Natural killer cell (primary cell): ENCODE results near the gene TBC1D4. TPM values are rescaled to one million over a fixed set of nuclear protein-coding genes. Genes with fewer than 3 reads are reported as not detected.

Source experiments
- ATAC-seq, 3 donors: fragments of 150-1000 bp in 2 of 3; fragments of 200-7000 bp in 1 of 3; cut with Tn5 transposase; 1 replicate in 1 of 3; 2 replicates in 2 of 3; pipeline ENCODE4 v1.10.0; 2021; ENCODE audit warnings: mild to moderate bottlenecking in 2 of 3, moderate library complexity in 2 of 3
- DNase-seq, 2 donors: peaks; one replicate each; pipeline versions ENCODE4 v3.0.0 to v3.0.0-alpha.2; 2013 to 2021; ENCODE audit warnings: mixed read lengths in 1 of 2
- H3K27ac ChIP-seq: one replicate; pipeline ENCODE4 v1.5.1; 2013; ENCODE audit warnings: mild to moderate bottlenecking, low read length
- H3K27me3 ChIP-seq: one replicate; pipeline ENCODE4 v1.6.1; 2013; ENCODE audit warnings: low read length; ENCODE audit not compliant: control insufficient read depth, insufficient read depth
- H3K36me3 ChIP-seq: one replicate; pipeline ENCODE4 v1.6.1; 2013; ENCODE audit warnings: low read length; ENCODE audit not compliant: control insufficient read depth, insufficient read depth
- H3K4me1 ChIP-seq: one replicate; pipeline ENCODE4 v1.6.1; 2013; ENCODE audit warnings: low read length; ENCODE audit not compliant: control insufficient read depth, insufficient read depth
- H3K4me3 ChIP-seq: one replicate; pipeline ENCODE4 v1.5.1; 2013; ENCODE audit warnings: low read length
- H3K9me3 ChIP-seq: one replicate; pipeline ENCODE4 v1.6.1; 2013; ENCODE audit warnings: low read length; ENCODE audit not compliant: control insufficient read depth, insufficient read depth
- H3K27ac Mint-ChIP-seq, 2 donors: one replicate each; pipeline ENCODE4 v1.8.0; 2022; ENCODE audit warnings: mild to moderate bottlenecking in 2 of 2, mixed read lengths in 2 of 2, moderate library complexity in 1 of 2
- H3K27me3 Mint-ChIP-seq, 2 donors: one replicate each; pipeline ENCODE4 v1.8.0; 2022; ENCODE audit warnings: low read depth in 2 of 2, mixed read lengths in 2 of 2
- H3K36me3 Mint-ChIP-seq: one replicate; pipeline ENCODE4 v1.8.0; 2022; ENCODE audit warnings: mixed read lengths
- H3K4me1 Mint-ChIP-seq, 2 donors: one replicate each; pipeline ENCODE4 v1.8.0; 2022; ENCODE audit warnings: mixed read lengths in 2 of 2
- H3K4me3 Mint-ChIP-seq: one replicate; pipeline ENCODE4 v1.8.0; 2022; ENCODE audit warnings: mild to moderate bottlenecking, moderate library complexity, mixed read lengths
- H3K9me3 Mint-ChIP-seq, 2 donors: one replicate each; pipeline ENCODE4 v1.8.0; 2022; ENCODE audit warnings: mixed read lengths in 2 of 2
- WGBS: methylation state at CpG from one replicate; pipeline ENCODE4 v1.1.7; 2013; ENCODE audit warnings: missing lambda C conversion rate; ENCODE audit not compliant: insufficient coverage; 5-methylcytosine and 5-hydroxymethylcytosine counted together
- intact Hi-C: fragments of 100-400 bp; cut with micrococcal nuclease; formaldehyde crosslinking; loops from one replicate; pipeline ENCODE4 v1.14.2; 2022
- total RNA-seq, 4 donors: library from RNA; stranded (reverse); fragments of 120-200 nt in 1 of 4; gene quantifications; one replicate each; pipeline versions ENCODE4 v1.2.3 to v1.2.4, GENCODE V29; 2013 to 2022
- TF ChIP-seq, protein P1 (sequence below): fragments of 200-600 bp; IDR thresholded peaks from one replicate; pipeline ENCODE4 v1.8.0; 2022; ENCODE audit warnings: antibody characterized with exemption

Gene TBC1D4
- total RNA-seq, 3 donors from 2014 or later (not counting 1 experiment from before 2014, with no cell fraction given) = 0.54 to 5.1 (median 3.7) TPM

DNA sequence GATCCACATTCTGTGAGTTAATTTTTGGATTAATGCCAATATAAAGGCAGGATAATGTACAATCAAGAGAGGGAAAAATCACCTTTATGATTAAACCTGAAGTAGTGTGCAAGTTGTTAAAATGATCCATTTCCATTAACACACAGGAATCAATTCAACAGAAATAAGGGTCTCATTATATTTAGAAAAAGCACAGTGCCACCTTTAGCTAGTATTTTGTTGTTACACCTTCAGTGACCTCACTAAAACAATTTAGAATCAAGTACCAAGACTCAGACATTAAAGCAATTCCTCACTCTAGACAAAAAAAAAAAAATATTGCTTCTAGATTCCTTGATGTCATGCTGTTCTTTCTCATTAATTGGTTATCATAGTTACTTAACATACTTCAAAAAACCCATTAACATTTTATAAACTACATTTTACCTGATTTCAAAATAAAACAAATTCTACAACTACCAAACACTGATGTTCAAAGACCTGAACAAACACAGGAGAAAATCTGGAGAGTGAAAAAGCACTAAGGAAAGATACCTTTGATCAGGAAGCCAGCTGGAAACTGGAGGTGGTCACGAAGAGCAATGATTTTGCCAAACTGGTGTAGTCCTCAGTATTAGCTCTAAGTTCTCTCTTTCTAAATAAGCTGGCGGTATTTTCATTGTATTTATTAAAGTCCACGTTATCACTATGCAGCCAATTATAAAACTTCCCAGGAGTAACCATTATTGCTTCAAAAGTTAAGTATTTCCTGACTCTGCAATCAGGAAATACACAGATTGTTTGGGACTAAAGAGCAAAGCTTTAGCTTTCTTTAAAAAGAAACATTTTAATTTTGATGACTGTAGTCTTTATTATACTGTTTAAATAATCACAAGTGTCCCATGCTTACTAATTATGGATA is 115.3 kb downstream of the TBC1D4 start:
- TF ChIP-seq, protein P1, sequence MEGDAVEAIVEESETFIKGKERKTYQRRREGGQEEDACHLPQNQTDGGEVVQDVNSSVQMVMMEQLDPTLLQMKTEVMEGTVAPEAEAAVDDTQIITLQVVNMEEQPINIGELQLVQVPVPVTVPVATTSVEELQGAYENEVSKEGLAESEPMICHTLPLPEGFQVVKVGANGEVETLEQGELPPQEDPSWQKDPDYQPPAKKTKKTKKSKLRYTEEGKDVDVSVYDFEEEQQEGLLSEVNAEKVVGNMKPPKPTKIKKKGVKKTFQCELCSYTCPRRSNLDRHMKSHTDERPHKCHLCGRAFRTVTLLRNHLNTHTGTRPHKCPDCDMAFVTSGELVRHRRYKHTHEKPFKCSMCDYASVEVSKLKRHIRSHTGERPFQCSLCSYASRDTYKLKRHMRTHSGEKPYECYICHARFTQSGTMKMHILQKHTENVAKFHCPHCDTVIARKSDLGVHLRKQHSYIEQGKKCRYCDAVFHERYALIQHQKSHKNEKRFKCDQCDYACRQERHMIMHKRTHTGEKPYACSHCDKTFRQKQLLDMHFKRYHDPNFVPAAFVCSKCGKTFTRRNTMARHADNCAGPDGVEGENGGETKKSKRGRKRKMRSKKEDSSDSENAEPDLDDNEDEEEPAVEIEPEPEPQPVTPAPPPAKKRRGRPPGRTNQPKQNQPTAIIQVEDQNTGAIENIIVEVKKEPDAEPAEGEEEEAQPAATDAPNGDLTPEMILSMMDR = no peak
- DNase-seq = no peak
- H3K4me3 ChIP-seq = no peak overlapping the region
- H3K9me3 Mint-ChIP-seq = no peaks in the 10 kb centered on the region
- H3K27me3 Mint-ChIP-seq = no peaks in the 10 kb centered on the region
- H3K27ac Mint-ChIP-seq = peak overlapping the region; percentile 80 to 91
- no peaks in the 10 kb centered on the region for H3K9me3 ChIP-seq
- WGBS = 86% methylated on average over 3 of the region's 3 CpGs
- H3K4me1 ChIP-seq = peaks cover 3% of the 10 kb centered on the region
- ATAC-seq = no peak
- no peaks in the 10 kb centered on the region for H3K36me3 ChIP-seq
- intact Hi-C loops = loop anchor here (5.0 kb wide), 2 partner anchors 116 to 171 kb away; partner anchors contain the start of genes COMMD6 and TBC1D4
- no peaks in the 10 kb centered on the region for H3K36me3 Mint-ChIP-seq
- H3K27me3 ChIP-seq = no peaks in the 10 kb centered on the region
- H3K4me3 Mint-ChIP-seq = peak overlapping the region; percentile 82
- H3K27ac ChIP-seq = no peak overlapping the region
- peaks cover 18% of the 10 kb centered on the region in 2 donors for H3K4me1 Mint-ChIP-seq

DNA sequence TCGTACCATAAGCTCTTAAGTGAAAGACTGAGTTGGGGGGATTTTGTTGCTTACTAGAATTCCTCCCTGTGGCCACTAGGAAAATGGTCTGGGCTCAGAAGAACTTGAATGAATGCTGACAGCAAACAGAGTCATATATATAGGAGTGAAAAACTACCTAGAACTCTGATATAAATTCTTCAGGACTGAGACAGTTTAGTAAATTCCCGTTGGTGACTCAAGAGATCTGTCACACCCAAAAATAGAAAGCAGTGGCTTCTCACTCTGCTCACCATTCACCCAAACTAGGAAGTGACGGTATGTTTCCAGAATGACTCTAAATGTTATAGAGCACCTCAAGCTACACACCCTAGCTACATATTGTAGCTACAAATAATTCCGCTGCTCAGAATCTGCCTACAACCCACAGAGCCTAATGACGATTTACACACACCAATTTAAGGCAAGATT is 116.2 kb downstream of the TBC1D4 start:
- Mint-ChIP-seq H3K4me3 (peak overlapping the region; percentile 82), H3K36me3 (no peaks in the 10 kb centered on the region), H3K27me3 (no peaks in the 10 kb centered on the region), H3K27ac (peak overlapping the region; percentile 80 to 91), H3K9me3 (no peaks in the 10 kb centered on the region), H3K4me1 (peaks cover 18% of the 10 kb centered on the region in 2 donors)
- H3K27ac ChIP-seq = peak overlapping the region; percentile 38
- intact Hi-C loops = loop anchor here (5.0 kb wide), 2 partner anchors 117 to 172 kb away; partner anchors contain the start of genes COMMD6 and TBC1D4
- ATAC-seq (peak; percentile 89 to 96 (median 93)), DNase-seq (peak in 1 of 2 donors; percentile 31)
- TF ChIP-seq, protein P1 = no peak
- no peaks in the 10 kb centered on the region for H3K9me3 ChIP-seq
- H3K4me1 ChIP-seq = peaks cover 3% of the 10 kb centered on the region
- H3K27me3 ChIP-seq = no peaks in the 10 kb centered on the region
- H3K36me3 ChIP-seq = no peaks in the 10 kb centered on the region
- WGBS = 22% methylated on average over 4 of the region's 5 CpGs
- no peak overlapping the region for H3K4me3 ChIP-seq

DNA sequence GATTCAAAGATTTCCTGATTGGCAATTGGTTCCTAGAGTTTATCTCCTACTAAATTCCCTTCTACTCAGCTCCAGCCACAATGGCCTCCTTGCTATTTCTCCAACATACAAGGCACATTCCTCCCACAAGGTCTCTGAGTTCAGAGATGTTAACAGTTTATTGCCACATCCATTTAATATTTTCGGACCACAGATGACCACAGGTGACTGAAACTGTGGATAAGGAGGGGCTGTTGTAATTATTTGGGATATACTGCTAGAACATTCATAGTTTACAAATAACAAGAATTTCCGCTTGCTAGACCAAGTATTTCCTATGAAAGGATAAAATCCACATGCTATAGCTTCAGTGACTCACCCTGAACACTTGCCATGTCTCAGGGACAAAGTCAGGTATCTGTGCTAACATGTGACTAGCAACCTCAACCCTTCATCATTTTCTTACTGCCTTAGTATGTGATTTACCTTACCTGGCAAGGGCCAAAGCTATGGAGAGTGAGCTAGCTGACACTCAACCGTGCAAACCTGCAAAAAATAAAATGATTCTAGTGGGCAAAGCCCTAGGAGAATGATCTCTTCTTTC is 117.7 kb downstream of the TBC1D4 start:
- Mint-ChIP-seq H3K9me3 (no peaks in the 10 kb centered on the region), H3K36me3 (no peaks in the 10 kb centered on the region), H3K4me3 (no peak overlapping the region), H3K27ac (no peak overlapping the region), H3K27me3 (no peaks in the 10 kb centered on the region), H3K4me1 (peaks cover 18% of the 10 kb centered on the region in 2 donors)
- Histone ChIP-seq H3K27me3 (no peaks in the 10 kb centered on the region), H3K27ac (no peak overlapping the region), H3K4me1 (peaks cover 3% of the 10 kb centered on the region), H3K4me3 (no peak overlapping the region), H3K9me3 (no peaks in the 10 kb centered on the region), H3K36me3 (no peaks in the 10 kb centered on the region)
- intact Hi-C loops = no loop called here
- DNase-seq = no peak
- ATAC-seq = no peak
- TF ChIP-seq, protein P1 = no peak
- WGBS = 100% methylated on average over 2 of the region's 3 CpGs
